Kasumi-1 (cell line): ENCODE results near the gene APOBR.
"Not testable (repeated sequence)": the region's sequence is repeated elsewhere in the genome, so short reads cannot be mapped to it uniquely, and the experiment has no call there.

Experiments
- DNase-seq, 2 experiments: peaks; one replicate each; lab custom pipeline; 2025; lab: John Stamatoyannopoulos, UW

Gene APOBR, protein sequence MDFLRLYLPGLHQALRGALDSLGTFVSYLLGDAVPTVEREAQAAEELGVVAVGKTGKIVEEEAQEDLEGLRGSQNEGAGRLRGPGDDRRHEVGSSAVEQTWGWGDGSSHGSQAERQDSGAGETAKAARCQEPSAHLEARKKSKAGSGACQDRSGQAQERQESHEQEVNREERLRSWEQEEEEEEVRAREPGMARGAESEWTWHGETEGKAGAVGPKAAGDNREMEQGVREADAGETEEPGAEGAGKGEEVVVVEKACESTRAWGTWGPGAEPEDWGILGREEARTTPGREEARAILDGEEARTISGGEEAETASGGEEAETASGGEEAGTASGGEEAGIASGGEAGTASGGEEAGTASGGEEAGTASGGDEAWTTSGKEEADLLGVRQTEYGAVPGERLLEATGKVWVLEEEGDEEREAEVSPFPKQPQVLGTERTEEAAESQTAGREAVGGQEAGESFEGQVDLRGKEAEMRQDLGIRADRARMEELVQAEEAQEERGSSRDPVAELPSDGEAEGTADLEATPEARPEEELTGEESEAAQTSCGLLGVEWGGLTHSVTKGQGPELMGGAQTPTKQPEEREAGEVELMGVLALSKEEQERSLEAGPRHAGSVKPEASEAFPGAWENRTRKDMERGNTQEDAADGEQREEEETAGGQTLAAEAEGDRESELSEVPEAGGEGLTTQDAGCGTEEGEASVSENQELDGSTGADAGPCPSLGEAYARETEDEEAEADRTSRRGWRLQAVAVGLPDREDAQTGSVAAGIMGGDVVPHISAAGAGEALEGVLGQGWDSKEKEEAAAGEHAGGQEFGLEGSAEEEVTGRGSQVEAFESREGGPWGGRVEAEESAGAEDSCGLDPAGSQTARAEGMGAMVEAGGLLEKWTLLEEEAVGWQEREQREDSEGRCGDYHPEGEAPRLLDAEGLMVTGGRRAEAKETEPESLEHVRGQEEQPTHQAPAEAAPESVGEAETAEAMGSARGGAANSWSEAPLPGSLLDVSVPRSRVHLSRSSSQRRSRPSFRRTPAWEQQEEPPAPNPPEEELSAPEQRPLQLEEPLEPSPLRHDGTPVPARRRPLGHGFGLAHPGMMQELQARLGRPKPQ

GRCh38 chr16:28494121-28494851 lies at the start of gene APOBR:
Gene APOBR (plus strand): TSS chr16:28494643. CDS start chr16:28494682, 39 bp downstream.
- peak; percentile 86 to 89 for DNase-seq

DNA sequence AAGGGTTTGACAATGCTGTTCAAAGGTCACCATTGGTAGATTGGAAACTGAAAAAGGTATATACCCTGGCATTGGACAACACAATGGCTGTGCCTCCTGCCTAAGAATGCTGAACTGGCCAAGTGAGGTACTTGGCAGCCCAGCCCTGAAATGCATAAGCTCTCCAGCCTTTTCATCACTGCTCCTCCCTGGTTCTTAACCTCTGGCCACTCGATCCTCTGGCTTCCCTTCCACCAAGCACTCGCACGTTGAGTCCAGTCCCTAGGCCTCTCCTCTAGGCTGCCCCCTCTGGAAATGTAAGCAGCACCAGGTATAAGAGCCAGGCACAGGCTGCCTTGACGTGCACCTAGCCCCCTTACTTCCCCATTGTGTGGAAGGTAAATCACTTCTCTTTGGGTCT lies 48.1 kb upstream of the APOBR start:
- not testable (repeated sequence) for DNase-seq

GRCh38 chr16:28447081-28447480 lies 47.4 kb upstream of the APOBR start:
- not testable (repeated sequence) for DNase-seq

- no peak for DNase-seq
Observed at GRCh38 chr16:28473714-28474265, 20.7 kb upstream of the APOBR start.

- DNase-seq = no peak
Observed at GRCh38 chr16:28475221-28475620, 19.2 kb upstream of the APOBR start.

GRCh38 chr16:28477311-28477920 lies 17.0 kb upstream of the APOBR start:
- no peak for DNase-seq

DNA sequence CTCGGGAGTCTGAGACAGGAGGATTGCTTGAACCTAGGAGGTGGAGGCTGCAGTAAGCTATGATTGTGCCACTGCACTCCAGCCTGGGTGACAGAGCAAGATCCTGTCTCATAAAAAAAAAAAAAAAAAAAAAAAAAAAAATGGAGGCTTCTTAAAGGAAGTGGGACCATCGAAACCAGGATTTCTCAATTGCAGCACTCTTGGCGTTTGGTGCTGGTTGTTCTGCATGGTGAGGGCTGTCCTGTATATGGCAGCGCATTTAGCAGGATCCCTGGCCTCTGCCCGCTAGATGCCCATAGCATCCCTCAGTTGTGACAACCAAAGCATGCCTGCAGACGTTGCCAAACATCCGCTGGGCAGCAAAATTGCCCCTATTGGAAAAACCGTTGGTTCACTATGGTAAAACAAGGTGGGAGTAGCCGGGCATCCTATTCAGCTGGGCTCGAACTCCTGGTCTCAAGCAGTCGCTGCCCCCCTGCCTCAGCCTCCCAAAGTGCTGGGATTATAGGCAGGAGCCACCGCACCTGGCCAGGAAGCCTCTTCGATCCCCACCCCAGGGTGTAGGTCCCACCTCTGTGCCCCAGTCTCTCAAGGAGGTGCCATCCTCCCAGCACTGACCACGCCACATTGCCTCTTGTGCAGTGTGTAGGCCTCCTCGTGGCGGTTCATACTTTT lies 15.8 kb upstream of the APOBR start:
- no peak for DNase-seq

DNA sequence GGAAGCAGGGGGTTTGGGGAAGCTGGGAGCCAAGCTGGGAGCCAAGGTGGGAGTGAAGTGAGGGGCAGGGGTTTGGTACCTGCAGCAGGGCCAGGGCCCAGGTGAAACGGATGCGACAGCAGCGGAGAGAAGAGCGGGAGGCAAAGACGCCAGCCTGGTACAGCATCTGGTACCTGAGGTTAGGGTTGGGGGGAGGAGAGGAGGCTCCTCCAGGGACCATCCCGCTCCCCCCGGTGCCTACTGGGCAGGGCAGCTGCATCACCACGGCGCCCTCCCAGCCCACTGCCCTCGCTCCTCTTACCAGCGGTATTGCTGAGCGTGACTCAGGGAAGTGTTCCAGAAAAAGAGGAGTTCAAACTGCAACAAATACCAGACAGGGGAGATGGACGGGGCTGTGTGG lies 12.4 kb upstream of the APOBR start:
- no peak for DNase-seq

DNA sequence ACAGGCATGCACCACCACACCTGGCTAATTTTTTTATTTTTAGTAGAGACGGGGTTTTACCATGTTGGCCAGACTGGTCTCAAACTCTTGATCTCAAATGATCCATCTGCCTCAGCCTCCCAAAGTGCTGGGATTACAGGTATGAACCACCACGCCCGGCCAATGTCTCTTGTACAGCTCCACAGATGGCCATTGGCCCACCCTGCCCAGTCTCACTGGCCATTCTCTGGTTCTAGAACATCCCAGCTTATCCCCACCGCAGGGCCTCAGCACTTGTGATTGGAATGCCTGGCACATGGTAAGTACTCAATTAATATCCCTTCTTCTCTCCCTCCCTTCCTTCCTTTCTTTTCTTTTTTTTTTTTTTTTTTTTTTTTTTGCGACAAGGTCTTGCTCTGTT lies 11.1 kb upstream of the APOBR start:
- DNase-seq = not testable (repeated sequence)

DNA sequence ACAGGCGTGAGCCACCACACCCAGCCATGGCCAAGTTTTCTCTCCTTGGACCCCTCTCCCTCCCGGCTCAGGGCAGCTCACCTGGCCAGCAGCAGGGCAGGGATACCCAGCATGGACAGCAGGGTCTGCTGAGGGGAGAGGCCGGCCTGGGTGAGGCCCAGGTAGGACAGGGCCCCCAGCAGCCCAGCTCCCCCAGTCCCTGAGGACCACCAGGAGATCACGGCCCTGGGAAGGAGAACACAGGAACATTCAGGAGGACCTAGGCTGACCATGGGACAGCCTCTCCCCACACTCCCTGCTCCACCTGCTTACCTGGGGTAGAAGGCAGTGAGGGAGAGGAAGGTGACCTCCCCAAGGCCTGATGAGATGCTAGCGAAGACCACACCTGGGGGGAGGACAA lies 8.2 kb upstream of the APOBR start:
- DNase-seq = no peak

GRCh38 chr16:28491230-28491969 lies 3.0 kb upstream of the APOBR start:
- DNase-seq = peak; percentile 6 to 17

- DNase-seq = peak; percentile 83
Observed at GRCh38 chr16:28491970-28492474, 2.4 kb upstream of the APOBR start, which contains the start of gene CLN3. Gene CLN3 (minus strand): TSS chr16:28492074. CDS start chr16:28491759, 315 bp downstream.

DNA sequence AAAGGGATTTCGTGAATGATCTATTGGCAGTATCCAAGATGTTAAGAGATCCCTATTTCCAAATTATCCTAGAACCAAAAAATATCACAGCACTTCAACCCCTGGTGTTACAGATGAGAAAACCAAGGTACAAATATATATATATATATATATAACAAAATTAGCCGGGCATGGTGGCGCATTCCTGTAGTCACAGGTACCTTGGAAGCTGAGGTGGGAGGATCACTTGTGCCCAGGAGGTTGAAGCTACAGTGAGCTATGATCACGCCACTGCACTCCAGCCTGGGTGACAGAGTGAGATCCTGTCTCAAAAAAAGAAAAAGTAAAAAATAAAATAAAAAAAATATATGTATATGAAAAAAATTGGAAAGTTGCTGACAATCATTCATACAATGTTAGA lies 1.9 kb upstream of the APOBR start:
- no peak for DNase-seq

DNA sequence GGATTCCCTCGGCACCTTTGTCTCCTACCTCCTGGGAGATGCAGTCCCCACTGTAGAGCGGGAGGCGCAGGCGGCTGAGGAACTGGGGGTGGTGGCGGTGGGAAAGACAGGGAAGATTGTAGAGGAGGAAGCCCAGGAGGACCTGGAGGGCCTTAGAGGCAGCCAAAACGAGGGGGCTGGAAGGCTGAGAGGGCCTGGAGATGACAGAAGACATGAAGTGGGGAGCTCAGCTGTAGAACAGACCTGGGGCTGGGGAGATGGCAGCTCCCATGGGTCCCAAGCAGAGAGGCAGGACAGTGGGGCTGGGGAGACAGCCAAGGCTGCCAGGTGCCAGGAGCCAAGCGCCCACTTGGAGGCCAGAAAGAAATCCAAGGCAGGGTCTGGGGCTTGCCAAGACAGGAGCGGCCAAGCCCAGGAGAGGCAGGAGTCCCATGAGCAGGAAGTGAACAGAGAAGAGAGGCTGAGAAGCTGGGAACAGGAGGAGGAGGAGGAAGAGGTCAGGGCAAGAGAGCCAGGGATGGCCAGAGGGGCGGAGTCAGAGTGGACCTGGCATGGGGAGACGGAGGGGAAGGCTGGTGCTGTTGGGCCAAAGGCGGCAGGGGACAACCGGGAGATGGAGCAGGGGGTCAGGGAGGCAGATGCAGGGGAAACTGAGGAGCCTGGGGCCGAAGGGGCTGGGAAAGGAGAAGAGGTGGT lies 803 bp downstream of the APOBR start:
- no peak for DNase-seq

- no peak for DNase-seq
Observed at GRCh38 chr16:28495795-28496749, 1.6 kb downstream of the APOBR start.

GRCh38 chr16:28496844-28497243 lies 2.4 kb downstream of the APOBR start:
- no peak for DNase-seq

- DNase-seq = no peak
Observed at GRCh38 chr16:28497386-28497785, 2.9 kb downstream of the APOBR start.
